ENCODE measurements around the gene FEN1.

GRCh38 chr11:61828629-61829407 is 36.1 kb downstream of the FEN1 start:
- TF ChIP-seq CTCF (IDR thresholded peaks at IDR 0.05): peak; percentile 19 to 52 (median 22)
- no peak for TF ChIP-seq EP300 (IDR thresholded peaks at IDR 0.05)
- no peak for TF ChIP-seq POLR2A (IDR thresholded peaks at IDR 0.05; ENCODE audit: low read depth)

Data from esophagus muscularis mucosa (tissue), 4 donors.